ENCODE measurements around the gene ABHD12.

Gene ABHD12

GRCh38 chr20:25304025-25304549, 86.5 kb downstream of the ABHD12 start:
- no peak for DNase-seq

GRCh38 chr20:25303292-25304024, 87.2 kb downstream of the ABHD12 start:
- DNase-seq, result no peak

GRCh38 chr20:25302596-25302995, 88.0 kb downstream of the ABHD12 start:
- no peak for DNase-seq

GRCh38 chr20:25301357-25301920, 89.2 kb downstream of the ABHD12 start:
- DNase-seq, result no peak

- DNase-seq, result peak; percentile 22
These were observed 90.0 kb downstream of the ABHD12 start for GRCh38 chr20:25300496-25301170.

- peak; percentile 26 for DNase-seq
These were observed 90.8 kb downstream of the ABHD12 start for GRCh38 chr20:25299806-25300205.

- DNase-seq, result no peak
These were observed 93.3 kb downstream of the ABHD12 start for GRCh38 chr20:25297141-25297905.

GRCh38 chr20:25296094-25297093, 94.2 kb downstream of the ABHD12 start:
- DNase-seq, result peak; percentile 6

GRCh38 chr20:25295386-25296093, 95.1 kb downstream of the ABHD12 start:
- no peak for DNase-seq

- DNase-seq, result peak; percentile 50
These were observed 95.9 kb downstream of the ABHD12 start for GRCh38 chr20:25294459-25295385.

GRCh38 chr20:25293910-25294458, 96.7 kb downstream of the ABHD12 start:
- no peak for DNase-seq

GRCh38 chr20:25293507-25293906, 97.1 kb downstream of the ABHD12 start:
- no peak for DNase-seq

GRCh38 chr20:25292176-25292891, 98.3 kb downstream of the ABHD12 start:
- no peak for DNase-seq

GRCh38 chr20:25291432-25292133, 99.1 kb downstream of the ABHD12 start:
- DNase-seq, result no peak

- no peak for DNase-seq
These were observed 99.8 kb downstream of the ABHD12 start for GRCh38 chr20:25290646-25291431.

- no peak for DNase-seq
These were observed 100.6 kb downstream of the ABHD12 start for GRCh38 chr20:25289886-25290597.

Measured in fibroblast of upper back skin (primary cell).